Sigmoid colon (tissue), 3 donors: ENCODE results near the gene FBXO44.

Experiments
- CTCF ChIP-seq, 4 experiments: fragments of 450-650 bp in 3 of 4; fragments of 200-600 bp in 1 of 4; IDR thresholded peaks; one replicate each; pipeline ENCODE4 v1.5.1; 2016 to 2019; ENCODE audit warnings: antibody characterized with exemption in 4 of 4, mild to moderate bottlenecking in 3 of 4, moderate library complexity in 2 of 4
- POLR2A ChIP-seq, 2 donors: fragments of 450-650 bp; IDR thresholded peaks; one replicate each; pipeline ENCODE4 v1.6.1; 2016; ENCODE audit warnings: antibody characterized with exemption in 2 of 2, mild to moderate bottlenecking in 2 of 2, moderate library complexity in 2 of 2

DNA sequence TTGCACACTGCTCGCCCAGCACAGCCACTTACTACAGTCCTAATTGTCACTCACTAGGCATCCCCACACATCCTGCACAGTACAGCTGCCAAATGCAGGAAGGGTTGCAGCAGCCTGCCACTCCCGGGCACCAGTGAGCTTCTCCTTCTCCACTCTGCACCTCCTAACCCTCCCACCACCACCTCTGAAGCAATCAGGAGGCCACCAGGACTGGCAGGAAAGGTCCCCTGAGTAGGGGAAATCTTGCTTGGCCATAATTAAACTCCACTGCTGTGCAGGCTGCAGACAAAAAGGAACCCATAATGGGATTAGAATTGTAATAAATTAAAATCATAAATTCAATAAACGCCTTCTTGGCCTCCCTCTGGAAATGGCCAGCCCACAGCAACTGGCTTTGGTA, 32.3 kb upstream of the FBXO44 start:
- no peak for TF ChIP-seq CTCF (IDR thresholded peaks at IDR 0.05)
- no peak for TF ChIP-seq POLR2A (IDR thresholded peaks at IDR 0.05)
